LNCaP clone FGC (cell line): ENCODE results near the gene RAB40C.

Experiments
- DNase-seq: peaks from one replicate; pipeline ENCODE4 v3.0.0-alpha.2; 2011; ENCODE audit warnings: low read depth
- H3K4me3 ChIP-seq: 2 replicates; pipeline ENCODE4 v1.5.1; 2011; ENCODE audit warnings: mild to moderate bottlenecking, low read depth, low read length, control low read depth
- CTCF ChIP-seq: IDR thresholded peaks from 2 replicates; pipeline ENCODE4 v1.5.1; 2012; ENCODE audit warnings: mild to moderate bottlenecking; ENCODE audit not compliant: control insufficient read depth, insufficient read depth; ENCODE audit errors: extremely low read depth

RAB40C gene

GRCh38 chr16:559411-560203 is 30.3 kb upstream of the RAB40C start:
- no peak overlapping the region for H3K4me3 ChIP-seq
- no peak for DNase-seq
- TF ChIP-seq CTCF: no peak

- DNase-seq: no peak
- no peak for TF ChIP-seq CTCF
- no peak within 1 kb of the TSS for H3K4me3 ChIP-seq
These were observed 29.6 kb upstream of the RAB40C start, which contains the start of gene PRR35 for GRCh38 chr16:560204-560700. PRR35 (plus strand) TSS chr16:560394; CDS start chr16:563295, 2,901 bp downstream.

- no peak overlapping the region for H3K4me3 ChIP-seq
- no peak for DNase-seq
- TF ChIP-seq CTCF: no peak
These were observed 29.0 kb upstream of the RAB40C start for GRCh38 chr16:560701-561412.

- no peak for TF ChIP-seq CTCF
- no peak for DNase-seq
- no peak overlapping the region for H3K4me3 ChIP-seq
These were observed 28.5 kb upstream of the RAB40C start for GRCh38 chr16:561413-561794.

- TF ChIP-seq CTCF: no peak
- no peak for DNase-seq
- no peak overlapping the region for H3K4me3 ChIP-seq
These were observed 27.6 kb upstream of the RAB40C start for GRCh38 chr16:561957-562938.

- DNase-seq: no peak
- no peak overlapping the region for H3K4me3 ChIP-seq
- TF ChIP-seq CTCF: no peak
These were observed 26.7 kb upstream of the RAB40C start for GRCh38 chr16:563072-563644.
